ENCODE measurements around the gene GLYAT.
"Not testable (repeated sequence)": the region's sequence is repeated elsewhere in the genome, so short reads cannot be mapped to it uniquely, and the experiment has no call there.

Gene GLYAT

GRCh38 chr11:58711832-58712231 lies 19.9 kb downstream of the GLYAT start:
- DNase-seq (ENCODE audit: low read depth): no peak
- no peak overlapping the region for H3K4me3 ChIP-seq (ENCODE audit: low read length)
- TF ChIP-seq CTCF (IDR thresholded peaks at IDR 0.05; ENCODE audit: insufficient read depth, low read depth, low read length, missing control alignments): no peak

GRCh38 chr11:58707767-58708166 lies 24.0 kb downstream of the GLYAT start:
- no peak for TF ChIP-seq CTCF (IDR thresholded peaks at IDR 0.05; ENCODE audit: insufficient read depth, low read depth, low read length, missing control alignments)
- no peak for DNase-seq (ENCODE audit: low read depth)
- no peak overlapping the region for H3K4me3 ChIP-seq (ENCODE audit: low read length)

GRCh38 chr11:58696825-58697224 lies 34.9 kb downstream of the GLYAT start:
- not testable (repeated sequence) for H3K4me3 ChIP-seq (ENCODE audit: low read length); DNase-seq (ENCODE audit: low read depth)

- no peak for TF ChIP-seq CTCF (IDR thresholded peaks at IDR 0.05; ENCODE audit: insufficient read depth, low read depth, low read length, missing control alignments)
- no peak overlapping the region for H3K4me3 ChIP-seq (ENCODE audit: low read length)
- DNase-seq (ENCODE audit: low read depth): no peak
These were observed 38.7 kb downstream of the GLYAT start for GRCh38 chr11:58693026-58693425.

- H3K4me3 ChIP-seq (ENCODE audit: low read length): no peak overlapping the region
- no peak for TF ChIP-seq CTCF (IDR thresholded peaks at IDR 0.05; ENCODE audit: insufficient read depth, low read depth, low read length, missing control alignments)
- no peak for DNase-seq (ENCODE audit: low read depth)
These were observed 40.1 kb downstream of the GLYAT start for GRCh38 chr11:58691675-58692074.

- TF ChIP-seq CTCF (IDR thresholded peaks at IDR 0.05; ENCODE audit: insufficient read depth, low read depth, low read length, missing control alignments): no peak
- no peak overlapping the region for H3K4me3 ChIP-seq (ENCODE audit: low read length)
- DNase-seq (ENCODE audit: low read depth): peak; percentile 89
These were observed 42.8 kb downstream of the GLYAT start for GRCh38 chr11:58688789-58689503.

GRCh38 chr11:58685973-58686722 lies 45.6 kb downstream of the GLYAT start:
- TF ChIP-seq CTCF (IDR thresholded peaks at IDR 0.05; ENCODE audit: insufficient read depth, low read depth, low read length, missing control alignments): no peak
- no peak overlapping the region for H3K4me3 ChIP-seq (ENCODE audit: low read length)
- no peak for DNase-seq (ENCODE audit: low read depth)

- DNase-seq (ENCODE audit: low read depth): not testable (repeated sequence)
These were observed 49.1 kb downstream of the GLYAT start for GRCh38 chr11:58682660-58683059.

GRCh38 chr11:58677536-58677935 lies 54.2 kb downstream of the GLYAT start:
- DNase-seq (ENCODE audit: low read depth); H3K4me3 ChIP-seq (ENCODE audit: low read length): not testable (repeated sequence)

More at GRCh38 chr11:58682660-58683059, 49.1 kb downstream of the GLYAT start:
- not testable (repeated sequence) for H3K4me3 ChIP-seq (ENCODE audit: low read length)

Measured in epithelial cell of esophagus (primary cell).